ENCODE results near the gene KRAS.

KRAS gene

GRCh38 chr12:25189656-25190055, 61.1 kb downstream of the KRAS start:
- FAIRE-seq (no peak), DNase-seq (ENCODE audit: insufficient read length, low spot score) (no peak)
- TF ChIP-seq TAF1 (IDR thresholded peaks at IDR 0.05; ENCODE audit: low read depth, low read length) (no peak), SPI1 (IDR thresholded peaks at IDR 0.05; ENCODE audit: low read depth, low read length) (no peak), POU2F2 (IDR thresholded peaks at IDR 0.05; ENCODE audit: low read depth, low read length) (no peak), POLR2AphosphoS5 (IDR thresholded peaks at IDR 0.05; ENCODE audit: low read depth, low read length) (no peak), POLR2A (IDR thresholded peaks at IDR 0.05; ENCODE audit: low read depth, low read length) (no peak), PAX5 (IDR thresholded peaks at IDR 0.05; ENCODE audit: insufficient read depth, low read length, severe bottlenecking) (no peak)

GRCh38 chr12:25187781-25188180, 62.9 kb downstream of the KRAS start:
- DNase-seq (ENCODE audit: insufficient read length, low spot score) (no peak), FAIRE-seq (no peak)
- TF ChIP-seq POLR2AphosphoS5 (IDR thresholded peaks at IDR 0.05; ENCODE audit: low read depth, low read length) (no peak), POU2F2 (IDR thresholded peaks at IDR 0.05; ENCODE audit: low read depth, low read length) (no peak), PAX5 (IDR thresholded peaks at IDR 0.05; ENCODE audit: insufficient read depth, low read length, severe bottlenecking) (no peak)

GRCh38 chr12:25186788-25187402, 63.8 kb downstream of the KRAS start:
- DNase-seq (ENCODE audit: insufficient read length, low spot score) (no peak), FAIRE-seq (peak; percentile 85)
- TF ChIP-seq SPI1 (IDR thresholded peaks at IDR 0.05; ENCODE audit: low read depth, low read length): no peak
- TF ChIP-seq POU2F2 (IDR thresholded peaks at IDR 0.05; ENCODE audit: low read depth, low read length): no peak
- no peak for TF ChIP-seq POLR2A (IDR thresholded peaks at IDR 0.05; ENCODE audit: low read depth, low read length)
- TF ChIP-seq PAX5 (IDR thresholded peaks at IDR 0.05; ENCODE audit: insufficient read depth, low read length, severe bottlenecking): no peak
- TF ChIP-seq POLR2AphosphoS5 (IDR thresholded peaks at IDR 0.05; ENCODE audit: low read depth, low read length): no peak
- no peak for TF ChIP-seq TAF1 (IDR thresholded peaks at IDR 0.05; ENCODE audit: low read depth, low read length)

- FAIRE-seq: peak; percentile 43
Measured at GRCh38 chr12:25186038-25186787, 64.5 kb downstream of the KRAS start.

DNA sequence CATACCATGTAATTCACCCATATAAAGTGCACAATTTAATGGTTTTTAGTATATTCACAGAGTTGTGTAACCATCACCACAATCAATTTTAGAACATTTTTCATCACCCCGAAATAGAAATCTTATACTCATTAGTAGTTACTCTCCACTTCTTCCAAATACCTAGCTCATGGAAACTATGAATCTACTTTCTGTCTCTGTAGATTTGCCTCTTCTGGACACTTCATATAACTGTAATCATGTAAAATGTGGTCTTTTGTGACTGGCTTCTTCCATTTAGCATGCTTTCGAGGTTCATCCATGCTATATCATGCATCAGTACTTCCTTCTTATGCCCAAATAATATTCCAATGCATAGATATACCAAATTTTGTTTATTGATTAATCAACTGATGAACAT, 66.6 kb downstream of the KRAS start:
- DNase-seq (ENCODE audit: insufficient read length, low spot score): no peak
- FAIRE-seq: no peak

More at GRCh38 chr12:25186038-25186787, 64.5 kb downstream of the KRAS start:
- no peak for TF ChIP-seq POLR2A (IDR thresholded peaks at IDR 0.05; ENCODE audit: low read depth, low read length)
- TF ChIP-seq POU2F2 (IDR thresholded peaks at IDR 0.05; ENCODE audit: low read depth, low read length): no peak
- TF ChIP-seq SPI1 (IDR thresholded peaks at IDR 0.05; ENCODE audit: low read depth, low read length): peak; percentile 94
- DNase-seq (ENCODE audit: insufficient read length, low spot score): no peak

DNA sequence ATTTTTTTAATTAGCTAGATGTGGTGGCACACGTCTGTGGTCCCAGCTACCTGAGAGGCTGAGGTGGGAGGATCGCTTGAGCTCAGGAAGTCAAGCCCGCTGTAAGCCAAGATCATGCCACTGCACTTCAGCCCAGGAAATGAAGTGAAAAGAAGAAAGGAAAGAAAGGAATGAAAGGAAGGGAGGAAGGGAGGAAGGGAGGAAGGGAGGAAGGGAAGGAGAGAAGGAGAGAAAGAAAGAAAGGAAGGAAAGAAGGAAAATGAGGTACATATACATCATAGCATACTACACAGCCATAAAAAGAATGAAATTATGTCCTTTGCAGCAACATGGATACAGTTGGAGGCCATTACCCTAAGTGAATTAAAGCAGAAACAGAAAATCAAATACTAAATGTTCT, 68.0 kb downstream of the KRAS start:
- FAIRE-seq: no peak
- no peak for TF ChIP-seq POU2F2 (IDR thresholded peaks at IDR 0.05; ENCODE audit: low read depth, low read length)
- no peak for TF ChIP-seq POLR2A (IDR thresholded peaks at IDR 0.05; ENCODE audit: low read depth, low read length)
- no peak for TF ChIP-seq PAX5 (IDR thresholded peaks at IDR 0.05; ENCODE audit: insufficient read depth, low read length, severe bottlenecking)
- no peak for TF ChIP-seq SPI1 (IDR thresholded peaks at IDR 0.05; ENCODE audit: low read depth, low read length)
- no peak for TF ChIP-seq POLR2AphosphoS5 (IDR thresholded peaks at IDR 0.05; ENCODE audit: low read depth, low read length)
- TF ChIP-seq TAF1 (IDR thresholded peaks at IDR 0.05; ENCODE audit: low read depth, low read length): no peak
- no peak for DNase-seq (ENCODE audit: insufficient read length, low spot score)

More for the DNA sequence above, 66.6 kb downstream of the KRAS start:
- no peak for TF ChIP-seq SPI1 (IDR thresholded peaks at IDR 0.05; ENCODE audit: low read depth, low read length)
- TF ChIP-seq POU2F2 (IDR thresholded peaks at IDR 0.05; ENCODE audit: low read depth, low read length): no peak
- no peak for TF ChIP-seq POLR2AphosphoS5 (IDR thresholded peaks at IDR 0.05; ENCODE audit: low read depth, low read length)
- no peak for TF ChIP-seq PAX5 (IDR thresholded peaks at IDR 0.05; ENCODE audit: insufficient read depth, low read length, severe bottlenecking)
- TF ChIP-seq TAF1 (IDR thresholded peaks at IDR 0.05; ENCODE audit: low read depth, low read length): no peak
- TF ChIP-seq POLR2A (IDR thresholded peaks at IDR 0.05; ENCODE audit: low read depth, low read length): no peak

GRCh38 chr12:25162866-25163265, 87.9 kb downstream of the KRAS start:
- FAIRE-seq: no peak
- no peak for TF ChIP-seq POLR2A (IDR thresholded peaks at IDR 0.05; ENCODE audit: low read depth, low read length)
- TF ChIP-seq POLR2AphosphoS5 (IDR thresholded peaks at IDR 0.05; ENCODE audit: low read depth, low read length): no peak
- TF ChIP-seq PAX5 (IDR thresholded peaks at IDR 0.05; ENCODE audit: insufficient read depth, low read length, severe bottlenecking): no peak
- no peak for TF ChIP-seq SPI1 (IDR thresholded peaks at IDR 0.05; ENCODE audit: low read depth, low read length)
- TF ChIP-seq TAF1 (IDR thresholded peaks at IDR 0.05; ENCODE audit: low read depth, low read length): no peak
- no peak for TF ChIP-seq POU2F2 (IDR thresholded peaks at IDR 0.05; ENCODE audit: low read depth, low read length)
- DNase-seq (ENCODE audit: insufficient read length, low spot score): no peak

DNA sequence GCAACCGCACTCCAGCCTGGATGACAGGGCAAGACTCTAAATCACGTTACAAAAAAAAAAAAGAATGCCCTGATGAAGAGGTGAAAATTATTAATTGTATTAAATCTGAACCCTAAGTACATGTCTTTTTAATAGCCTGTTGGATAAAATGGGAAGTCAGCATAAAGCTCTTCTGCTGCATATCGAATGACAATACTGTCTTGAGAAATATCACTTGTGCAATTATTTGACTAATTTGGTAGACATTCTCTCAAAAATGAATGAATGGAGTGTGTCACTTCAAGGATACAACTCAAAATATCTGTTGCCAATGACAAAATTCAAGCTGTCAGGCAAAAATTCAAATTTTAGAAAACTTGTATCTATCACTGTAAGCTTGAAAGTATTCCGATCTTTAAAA, 94.7 kb downstream of the KRAS start:
- DNase-seq (ENCODE audit: insufficient read length, low spot score): no peak

GRCh38 chr12:25155022-25155576, 95.6 kb downstream of the KRAS start:
- FAIRE-seq (peak; percentile 20), DNase-seq (ENCODE audit: insufficient read length, low spot score) (peak; percentile 10)

More for the DNA sequence above, 94.7 kb downstream of the KRAS start:
- TF ChIP-seq POLR2A (IDR thresholded peaks at IDR 0.05; ENCODE audit: low read depth, low read length): no peak
- TF ChIP-seq POU2F2 (IDR thresholded peaks at IDR 0.05; ENCODE audit: low read depth, low read length): no peak
- no peak for TF ChIP-seq TAF1 (IDR thresholded peaks at IDR 0.05; ENCODE audit: low read depth, low read length)
- TF ChIP-seq POLR2AphosphoS5 (IDR thresholded peaks at IDR 0.05; ENCODE audit: low read depth, low read length): no peak
- TF ChIP-seq SPI1 (IDR thresholded peaks at IDR 0.05; ENCODE audit: low read depth, low read length): no peak
- TF ChIP-seq PAX5 (IDR thresholded peaks at IDR 0.05; ENCODE audit: insufficient read depth, low read length, severe bottlenecking): no peak
- FAIRE-seq: no peak

More at GRCh38 chr12:25155022-25155576, 95.6 kb downstream of the KRAS start:
- TF ChIP-seq PAX5 (IDR thresholded peaks at IDR 0.05; ENCODE audit: insufficient read depth, low read length, severe bottlenecking) (no peak), SPI1 (IDR thresholded peaks at IDR 0.05; ENCODE audit: low read depth, low read length) (no peak), POU2F2 (IDR thresholded peaks at IDR 0.05; ENCODE audit: low read depth, low read length) (no peak), TAF1 (IDR thresholded peaks at IDR 0.05; ENCODE audit: low read depth, low read length) (no peak), POLR2AphosphoS5 (IDR thresholded peaks at IDR 0.05; ENCODE audit: low read depth, low read length) (no peak), POLR2A (IDR thresholded peaks at IDR 0.05; ENCODE audit: low read depth, low read length) (no peak)

Measured in GM12891 (cell line).